Transverse colon (tissue), 4 donors: Measurements from ENCODE around the gene GJC1. TPM values are rescaled to one million over a fixed set of nuclear protein-coding genes. Genes with fewer than 3 reads are reported as not detected.

ENCODE experiments used
- DNase-seq: peaks from one replicate; pipeline ENCODE4 v3.0.0-alpha.2; 2019
- H3K27ac ChIP-seq, 4 donors: fragments of 200-600 bp; sonication (generic); 2 replicates each; pipeline ENCODE4 v1.5.1; 2016 to 2018; ENCODE audit warnings: inconsistent platforms in 4 of 4
- H3K27me3 ChIP-seq: fragments of 200-600 bp; sonication (generic); 2 replicates; pipeline ENCODE4 v1.5.1; 2017; ENCODE audit warnings: inconsistent platforms
- H3K36me3 ChIP-seq, 4 donors: fragments of 200-600 bp; sonication (generic); 2 replicates each; pipeline ENCODE4 v1.5.1; 2017 to 2019; ENCODE audit warnings: inconsistent platforms in 4 of 4
- H3K4me1 ChIP-seq, 4 donors: fragments of 200-600 bp; sonication (generic); 2 replicates each; pipeline ENCODE4 v1.5.1; 2017 to 2020; ENCODE audit warnings: inconsistent platforms in 4 of 4
- H3K4me3 ChIP-seq, 4 donors: fragments of 200-600 bp; sonication (generic); 1 replicate in 1 of 4; 2 replicates in 3 of 4; pipeline versions ENCODE4 v1.5.1 to v1.6.1; 2017 to 2019; ENCODE audit warnings: inconsistent platforms in 4 of 4
- H3K9me3 ChIP-seq, 2 donors: fragments of 200-600 bp; sonication (generic); 2 replicates each; pipeline ENCODE4 v1.5.1; 2017 to 2019; ENCODE audit warnings: inconsistent platforms in 2 of 2
- CTCF ChIP-seq, 5 experiments: fragments of 200-600 bp in 3 of 5; fragments of 450-650 bp in 2 of 5; sonication (generic) in 3 of 5; IDR thresholded peaks; 1 replicate in 2 of 5; 2 replicates in 3 of 5; pipeline ENCODE4 v1.5.1; 2016 to 2017; ENCODE audit warnings: antibody characterized with exemption in 5 of 5, inconsistent platforms in 3 of 5, mild to moderate bottlenecking in 2 of 5, moderate library complexity in 1 of 5
- EP300 ChIP-seq: sonication (generic); formaldehyde crosslinking; IDR thresholded peaks from one replicate; pipeline ENCODE4 v1.6.1; 2017; ENCODE audit warnings: antibody characterized with exemption, low read depth
- POLR2A ChIP-seq: fragments of 450-650 bp; IDR thresholded peaks from one replicate; pipeline ENCODE4 v1.6.1; 2016; ENCODE audit warnings: antibody characterized with exemption, mild to moderate bottlenecking, moderate library complexity
- POLR2AphosphoS5 ChIP-seq, 3 donors: sonication (generic); formaldehyde crosslinking; IDR thresholded peaks; one replicate each; pipeline ENCODE4 v1.6.1; 2016; ENCODE audit warnings: antibody characterized with exemption in 3 of 3
- WGBS, 2 donors: methylation state at CpG; one replicate each; pipeline ENCODE4 v1.1.5; 2018; ENCODE audit warnings: low coverage in 1 of 2; 5-methylcytosine and 5-hydroxymethylcytosine counted together
- in situ Hi-C, 4 donors: fragments of 200-750 bp; cut with MboI; loops; one replicate each; pipeline versions ENCODE4 v1.15.0 to v1.15.1; 2017; ENCODE audit warnings: low sequenced_read_pairs in 3 of 4, low pct_ligation_motif_present in 1 of 4, low pct_unique_long_range_greater_than_20kb in 1 of 4
- intact Hi-C: fragments of 100-400 bp; cut with DNase I; formaldehyde crosslinking; loops from one replicate; pipeline ENCODE4 v1.15.1; 2023; ENCODE audit warnings: low total_unique reads
- total RNA-seq, 4 donors: library from RNA; depleted of rRNA; stranded (reverse); fragments of >200 nt; gene quantifications; one replicate each; pipeline ENCODE4 v1.1.0, GENCODE V29; 2016

Gene GJC1
- total RNA-seq, 4 donors from 2014 or later = 12.0 to 18.7 (median 14.7) TPM

GRCh38 chr17:44865931-44866330 lies 35.8 kb upstream of the GJC1 start:
- DNase-seq = no peak
- TF ChIP-seq POLR2AphosphoS5 (IDR thresholded peaks at IDR 0.05) (no peak), POLR2A (no peak)
- Histone ChIP-seq H3K27ac (peak overlapping the region; percentile 17 to 81 (median 72)), H3K4me3 (no peak overlapping the region), H3K27me3 (no peaks in the 10 kb centered on the region), H3K36me3 (peaks cover 0 to 21% (median 9%) of the 10 kb centered on the region in 4 donors), H3K4me1 (peaks cover 0 to 5% (median 4%) of the 10 kb centered on the region in 4 donors), H3K9me3 (no peaks in the 10 kb centered on the region)
- 87 to 91% methylated on average over 5 to 6 of the region's 6 CpGs for WGBS, 2 donors
- intact Hi-C loops (loop anchor here (5.0 kb wide), 1 partner anchor 84 kb away; no protein-coding TSS in a partner anchor), in situ Hi-C loops (loop anchor here in 3 of 4 donors (5.0 to 10.0 kb wide), 2 partner anchors 81 to 84 kb away; no protein-coding TSS in a partner anchor)

- in situ Hi-C loops (loop anchor here in 3 of 4 donors (5.0 to 10.0 kb wide), 2 partner anchors 80 to 83 kb away; no protein-coding TSS in a partner anchor), intact Hi-C loops (loop anchor here (5.0 kb wide), 1 partner anchor 83 kb away; no protein-coding TSS in a partner anchor)
- Histone ChIP-seq H3K4me3 (no peak overlapping the region), H3K27ac (peak overlapping the region; percentile 8 to 81 (median 72)), H3K27me3 (no peaks in the 10 kb centered on the region), H3K36me3 (peaks cover 0 to 24% (median 7%) of the 10 kb centered on the region in 4 donors), H3K4me1 (peaks cover 0 to 5% (median 4%) of the 10 kb centered on the region in 4 donors), H3K9me3 (no peaks in the 10 kb centered on the region)
- DNase-seq = peak; percentile 69
- peak; percentile 27 to 51 (median 29) for TF ChIP-seq POLR2AphosphoS5 (IDR thresholded peaks at IDR 0.05)
- TF ChIP-seq EP300 = peak; percentile 16
- TF ChIP-seq CTCF (IDR thresholded peaks at IDR 0.05) = peak; percentile 84 to 92 (median 89)
- no peak for TF ChIP-seq POLR2A
- WGBS, 2 donors = 22 to 42% methylated on average over 1 of the region's 1 CpG
Observed at GRCh38 chr17:44865231-44865660, 35.2 kb upstream of the GJC1 start.

DNA sequence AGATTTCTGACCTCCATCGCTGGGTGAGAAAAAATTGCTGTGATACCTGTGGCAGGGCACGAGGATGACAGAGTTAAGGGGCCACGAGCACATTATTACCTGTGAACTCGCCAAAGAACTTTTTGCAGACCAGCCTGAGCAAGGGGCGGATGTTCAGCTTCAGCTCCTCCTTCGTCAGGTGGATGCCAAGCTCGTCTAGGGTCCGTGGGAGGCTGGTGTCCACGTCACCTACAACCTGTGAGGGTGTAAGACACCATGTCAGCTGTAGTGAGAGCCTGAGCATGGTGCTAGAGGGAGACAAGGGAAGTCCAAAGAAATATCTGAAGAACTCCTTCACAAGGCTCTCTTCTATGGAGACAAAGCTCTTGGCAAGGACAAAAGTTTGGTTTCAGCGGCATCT lies 34.7 kb upstream of the GJC1 start:
- in situ Hi-C loops = loop anchor here (5.0 to 10.0 kb wide), 2 partner anchors 80 to 83 kb away; no protein-coding TSS in a partner anchor

DNA sequence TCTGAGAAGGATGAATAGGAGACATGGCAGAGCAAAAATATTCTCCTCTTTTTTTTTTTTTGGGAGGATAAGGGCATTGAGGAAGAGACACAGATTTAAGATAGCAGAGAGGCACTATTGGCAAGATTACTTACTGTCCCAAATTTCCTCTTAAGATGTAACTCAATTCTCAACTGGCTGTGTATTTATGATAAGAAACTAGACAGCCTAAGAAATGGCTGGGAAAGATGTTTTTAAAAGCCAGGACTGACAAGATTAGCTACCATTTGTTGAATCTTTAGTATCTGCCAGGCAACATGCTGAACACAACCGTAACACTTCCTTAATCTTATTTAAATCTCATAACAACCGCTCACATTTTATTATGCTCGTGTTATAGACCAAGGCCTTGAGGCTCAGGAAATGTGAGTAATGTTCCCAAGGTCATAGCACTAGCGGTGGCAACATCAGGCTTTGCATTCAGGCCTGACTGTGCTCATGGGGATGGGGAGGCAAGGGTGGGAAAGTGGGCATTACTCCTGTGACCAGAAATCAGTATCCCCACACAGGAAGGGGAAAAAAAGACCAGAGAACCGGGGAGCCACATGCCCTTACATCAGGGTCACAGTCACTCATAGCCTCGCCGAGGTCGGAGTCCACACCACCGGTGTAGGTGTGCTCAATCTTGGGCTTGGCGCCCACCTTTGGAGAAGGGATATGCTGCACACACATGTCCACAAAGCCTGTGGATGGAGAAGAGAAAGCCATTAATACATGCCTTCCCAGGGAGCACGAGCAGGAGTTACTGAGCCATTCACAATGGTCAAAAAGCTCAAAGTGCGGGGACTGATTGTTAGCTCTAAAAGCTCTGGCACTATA lies 33.2 kb upstream of the GJC1 start:
- Histone ChIP-seq H3K27me3 (no peaks in the 10 kb centered on the region), H3K4me3 (no peak overlapping the region), H3K9me3 (no peaks in the 10 kb centered on the region), H3K27ac (peak overlapping the region in 3 of 4 donors; percentile 71 to 81 (median 73)), H3K36me3 (peaks cover 0 to 33% (median 15%) of the 10 kb centered on the region in 4 donors), H3K4me1 (peaks cover 0 to 5% (median 4%) of the 10 kb centered on the region in 4 donors)
- in situ Hi-C loops (loop anchor here in 2 of 4 donors (5.0 to 10.0 kb wide), 2 partner anchors 78 to 81 kb away; no protein-coding TSS in a partner anchor), intact Hi-C loops (no loop called here)
- DNase-seq = no peak
- TF ChIP-seq CTCF (IDR thresholded peaks at IDR 0.05) (no peak), POLR2AphosphoS5 (IDR thresholded peaks at IDR 0.05) (no peak), POLR2A (no peak), EP300 (no peak)
- WGBS, 2 donors = 90% methylated on average over 12 of the region's 12 CpGs; no CpG with 5 or more reads in 1 of the 2 donors

More for the DNA sequence above, 34.7 kb upstream of the GJC1 start:
- intact Hi-C loops = loop anchor here (5.0 kb wide), 1 partner anchor 83 kb away; no protein-coding TSS in a partner anchor
- Histone ChIP-seq H3K4me1 (peaks cover 0 to 5% (median 4%) of the 10 kb centered on the region in 4 donors), H3K27ac (peak overlapping the region; percentile 8 to 81 (median 72)), H3K36me3 (peaks cover 0 to 24% (median 9%) of the 10 kb centered on the region in 4 donors), H3K4me3 (no peak overlapping the region), H3K27me3 (no peaks in the 10 kb centered on the region), H3K9me3 (no peaks in the 10 kb centered on the region)
- no peak for DNase-seq
- WGBS, 2 donors = 73 to 90% methylated on average over 2 to 10 of the region's 10 CpGs
- TF ChIP-seq EP300 (no peak), CTCF (IDR thresholded peaks at IDR 0.05) (no peak), POLR2A (no peak), POLR2AphosphoS5 (IDR thresholded peaks at IDR 0.05) (no peak)
